Measurements from ENCODE around the gene CMTM3.

CMTM3 gene

GRCh38 chr16:66639091-66639885 lies 34.8 kb downstream of the CMTM3 start:
- Histone ChIP-seq H2AFZ (ENCODE audit: insufficient read depth, low read length, poor library complexity) (no peak overlapping the region), H2AK5ac (ENCODE audit: low read length) (no peak overlapping the region), H3K23ac (ENCODE audit: low read length) (no peak overlapping the region), H3K27ac (ENCODE audit: low read depth, low read length) (no peak overlapping the region), H3K9me3 (ENCODE audit: insufficient read depth, low read depth, low read length) (peaks cover 2% of the 10 kb centered on the region), H4K12ac (ENCODE audit: low read depth, low read length) (no peak overlapping the region), H2BK5ac (ENCODE audit: low read depth, low read length, poor library complexity) (no peak overlapping the region), H3K79me2 (ENCODE audit: control insufficient read depth, insufficient read depth, low read length, poor library complexity) (no peaks in the 10 kb centered on the region), H3K4me1 (ENCODE audit: control insufficient read depth in 1 of 2, insufficient read depth in 2 of 2, low read length in 2 of 2) (no peaks in the 10 kb centered on the region), H3K18ac (ENCODE audit: low read length) (no peak overlapping the region), H3K4me3 (ENCODE audit: low read depth, low read length) (no peak overlapping the region), H3K9ac (ENCODE audit: low read length) (no peak overlapping the region), H3K27me3 (ENCODE audit: insufficient read depth, low read length) (no peaks in the 10 kb centered on the region), H3K79me1 (ENCODE audit: low read length) (no peaks in the 10 kb centered on the region), H3K14ac (ENCODE audit: low read length) (no peak overlapping the region), H4K91ac (ENCODE audit: low read depth, low read length) (no peak overlapping the region), H3K36me3 (ENCODE audit: control insufficient read depth in 1 of 2, insufficient read depth in 2 of 2, low read length in 2 of 2) (peaks cover 0 to 4% of the 10 kb centered on the region in 2 experiments), H3K4ac (ENCODE audit: low read depth, low read length) (no peak overlapping the region), H3K4me2 (ENCODE audit: low read length) (no peak overlapping the region), H4K8ac (ENCODE audit: low read depth, low read length) (no peak overlapping the region), H2BK120ac (ENCODE audit: insufficient read depth, low read length, poor library complexity) (no peak overlapping the region), H2BK12ac (ENCODE audit: low read length) (no peak overlapping the region)
- no CpG with 5 or more reads among the region's 6 CpGs for WGBS (ENCODE audit: extremely low coverage, insufficient coverage, insufficient read length)
- peak; percentile 89 to 92 for DNase-seq

- Histone ChIP-seq H4K8ac (ENCODE audit: low read depth, low read length) (no peak overlapping the region), H3K14ac (ENCODE audit: low read length) (no peak overlapping the region), H2BK5ac (ENCODE audit: low read depth, low read length, poor library complexity) (no peak overlapping the region), H3K79me1 (ENCODE audit: low read length) (no peaks in the 10 kb centered on the region), H2AK5ac (ENCODE audit: low read length) (no peak overlapping the region), H3K27ac (ENCODE audit: low read depth, low read length) (no peak overlapping the region), H3K18ac (ENCODE audit: low read length) (no peak overlapping the region), H4K12ac (ENCODE audit: low read depth, low read length) (no peak overlapping the region), H3K4me2 (ENCODE audit: low read length) (no peak overlapping the region), H3K9ac (ENCODE audit: low read length) (no peak overlapping the region), H3K4me1 (ENCODE audit: control insufficient read depth in 1 of 2, insufficient read depth in 2 of 2, low read length in 2 of 2) (no peaks in the 10 kb centered on the region), H4K91ac (ENCODE audit: low read depth, low read length) (no peak overlapping the region), H3K36me3 (ENCODE audit: control insufficient read depth in 1 of 2, insufficient read depth in 2 of 2, low read length in 2 of 2) (no peaks in the 10 kb centered on the region), H3K27me3 (ENCODE audit: insufficient read depth, low read length) (no peaks in the 10 kb centered on the region), H3K9me3 (ENCODE audit: insufficient read depth, low read depth, low read length) (peaks cover 2% of the 10 kb centered on the region), H3K4me3 (ENCODE audit: low read depth, low read length) (no peak overlapping the region), H2BK12ac (ENCODE audit: low read length) (no peak overlapping the region), H2AFZ (ENCODE audit: insufficient read depth, low read length, poor library complexity) (no peak overlapping the region), H3K79me2 (ENCODE audit: control insufficient read depth, insufficient read depth, low read length, poor library complexity) (no peaks in the 10 kb centered on the region), H2BK120ac (ENCODE audit: insufficient read depth, low read length, poor library complexity) (no peak overlapping the region), H3K4ac (ENCODE audit: low read depth, low read length) (no peak overlapping the region), H3K23ac (ENCODE audit: low read length) (no peak overlapping the region)
- no peak for DNase-seq
- no CpG with 5 or more reads among the region's 3 CpGs for WGBS (ENCODE audit: extremely low coverage, insufficient coverage, insufficient read length)
These were observed 36.3 kb downstream of the CMTM3 start for GRCh38 chr16:66640724-66641314.

GRCh38 chr16:66641387-66641786 lies 36.9 kb downstream of the CMTM3 start:
- Histone ChIP-seq H3K4ac (ENCODE audit: low read depth, low read length) (no peak overlapping the region), H3K14ac (ENCODE audit: low read length) (no peak overlapping the region), H4K91ac (ENCODE audit: low read depth, low read length) (no peak overlapping the region), H4K12ac (ENCODE audit: low read depth, low read length) (no peak overlapping the region), H2BK12ac (ENCODE audit: low read length) (no peak overlapping the region), H3K18ac (ENCODE audit: low read length) (no peak overlapping the region), H2AK5ac (ENCODE audit: low read length) (no peak overlapping the region), H3K4me2 (ENCODE audit: low read length) (no peak overlapping the region), H3K79me1 (ENCODE audit: low read length) (no peaks in the 10 kb centered on the region), H3K36me3 (ENCODE audit: control insufficient read depth in 1 of 2, insufficient read depth in 2 of 2, low read length in 2 of 2) (no peaks in the 10 kb centered on the region), H2BK5ac (ENCODE audit: low read depth, low read length, poor library complexity) (no peak overlapping the region), H3K4me1 (ENCODE audit: control insufficient read depth in 1 of 2, insufficient read depth in 2 of 2, low read length in 2 of 2) (no peaks in the 10 kb centered on the region), H3K9me3 (ENCODE audit: insufficient read depth, low read depth, low read length) (peaks cover 2% of the 10 kb centered on the region), H2AFZ (ENCODE audit: insufficient read depth, low read length, poor library complexity) (no peak overlapping the region), H3K4me3 (ENCODE audit: low read depth, low read length) (no peak overlapping the region), H3K9ac (ENCODE audit: low read length) (no peak overlapping the region), H2BK120ac (ENCODE audit: insufficient read depth, low read length, poor library complexity) (no peak overlapping the region), H3K79me2 (ENCODE audit: control insufficient read depth, insufficient read depth, low read length, poor library complexity) (no peaks in the 10 kb centered on the region), H3K27ac (ENCODE audit: low read depth, low read length) (no peak overlapping the region), H3K23ac (ENCODE audit: low read length) (no peak overlapping the region), H4K8ac (ENCODE audit: low read depth, low read length) (no peak overlapping the region), H3K27me3 (ENCODE audit: insufficient read depth, low read length) (no peaks in the 10 kb centered on the region)
- no CpG with 5 or more reads among the region's 1 CpG for WGBS (ENCODE audit: extremely low coverage, insufficient coverage, insufficient read length)
- DNase-seq: no peak

- H3K9ac ChIP-seq (ENCODE audit: low read length): no peak overlapping the region
- H2AFZ ChIP-seq (ENCODE audit: insufficient read depth, low read length, poor library complexity): no peak overlapping the region
- no peaks in the 10 kb centered on the region for H3K27me3 ChIP-seq (ENCODE audit: insufficient read depth, low read length)
- no peak overlapping the region for H2BK120ac ChIP-seq (ENCODE audit: insufficient read depth, low read length, poor library complexity)
- no peak overlapping the region for H2BK12ac ChIP-seq (ENCODE audit: low read length)
- H4K8ac ChIP-seq (ENCODE audit: low read depth, low read length): no peak overlapping the region
- H4K12ac ChIP-seq (ENCODE audit: low read depth, low read length): no peak overlapping the region
- no peaks in the 10 kb centered on the region for H3K36me3 ChIP-seq (ENCODE audit: control insufficient read depth in 1 of 2, insufficient read depth in 2 of 2, low read length in 2 of 2)
- no peak overlapping the region for H3K4ac ChIP-seq (ENCODE audit: low read depth, low read length)
- no peak for DNase-seq
- no peaks in the 10 kb centered on the region for H3K9me3 ChIP-seq (ENCODE audit: insufficient read depth, low read depth, low read length)
- no peak overlapping the region for H4K91ac ChIP-seq (ENCODE audit: low read depth, low read length)
- no peak overlapping the region for H2AK5ac ChIP-seq (ENCODE audit: low read length)
- H3K4me2 ChIP-seq (ENCODE audit: low read length): no peak overlapping the region
- no peaks in the 10 kb centered on the region for H3K79me1 ChIP-seq (ENCODE audit: low read length)
- H3K79me2 ChIP-seq (ENCODE audit: control insufficient read depth, insufficient read depth, low read length, poor library complexity): no peaks in the 10 kb centered on the region
- no peak overlapping the region for H2BK5ac ChIP-seq (ENCODE audit: low read depth, low read length, poor library complexity)
- no peak overlapping the region for H3K18ac ChIP-seq (ENCODE audit: low read length)
- no CpG with 5 or more reads among the region's 1 CpG for whole genome bisulfite sequencing (ENCODE audit: extremely low coverage, insufficient coverage, insufficient read length)
- no peak overlapping the region for H3K4me3 ChIP-seq (ENCODE audit: low read depth, low read length)
- peaks cover 0 to 4% of the 10 kb centered on the region in 2 experiments for H3K4me1 ChIP-seq (ENCODE audit: control insufficient read depth in 1 of 2, insufficient read depth in 2 of 2, low read length in 2 of 2)
- no peak overlapping the region for H3K23ac ChIP-seq (ENCODE audit: low read length)
- H3K27ac ChIP-seq (ENCODE audit: low read depth, low read length): no peak overlapping the region
- no peak overlapping the region for H3K14ac ChIP-seq (ENCODE audit: low read length)
These were observed 43.4 kb downstream of the CMTM3 start for GRCh38 chr16:66647866-66648265.

Data from trophoblast cell (in vitro differentiated cells and primary cell).